NOMO-1 treated with dmso at 0.1 percent for 144 hours (cell line): ENCODE data around the gene ATG13.
"Not testable (repeated sequence)": the region's sequence is repeated elsewhere in the genome, so short reads cannot be mapped to it uniquely, and the experiment has no call there.

Experiments
- DNase-seq: peaks from one replicate; lab custom pipeline; 2025; ENCODE audit not compliant: unreplicated experiment; lab: John Stamatoyannopoulos, UW

The ATG13 gene

GRCh38 chr11:46617134-46617971 lies at the start of gene ATG13, which contains the start of gene HARBI1:
ATG13 (plus strand) TSS chr11:46617553; CDS start chr11:46644292, 26,739 bp downstream.
HARBI1 (minus strand) TSS chr11:46617227; CDS start chr11:46616237, 990 bp downstream.
- peak; percentile 84 for DNase-seq

- DNase-seq = no peak
Measured at GRCh38 chr11:46570790-46571398, 46.5 kb upstream of the ATG13 start.

- no peak for DNase-seq
Measured at GRCh38 chr11:46574656-46575055, 42.7 kb upstream of the ATG13 start.

GRCh38 chr11:46577058-46577457 lies 40.3 kb upstream of the ATG13 start:
- DNase-seq = no peak

DNA sequence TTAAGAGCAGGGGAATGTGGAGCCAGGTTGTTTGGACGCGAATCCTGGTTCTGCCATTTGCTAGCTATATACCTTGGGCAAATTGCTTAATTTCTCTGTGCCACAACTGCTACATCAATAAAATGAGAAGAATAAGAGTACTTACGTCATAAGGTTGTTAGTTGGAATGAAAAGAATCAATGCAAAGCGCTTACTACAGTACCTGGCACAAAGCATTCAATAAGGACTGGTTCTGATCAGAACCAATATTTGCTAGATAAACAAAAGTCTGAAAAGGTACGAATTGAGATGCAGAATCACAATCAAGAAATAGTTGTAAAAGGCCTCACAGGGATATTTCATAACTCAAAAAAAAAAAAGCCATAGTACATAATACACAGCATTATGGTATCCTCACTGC lies 34.8 kb upstream of the ATG13 start:
- DNase-seq = no peak

DNA sequence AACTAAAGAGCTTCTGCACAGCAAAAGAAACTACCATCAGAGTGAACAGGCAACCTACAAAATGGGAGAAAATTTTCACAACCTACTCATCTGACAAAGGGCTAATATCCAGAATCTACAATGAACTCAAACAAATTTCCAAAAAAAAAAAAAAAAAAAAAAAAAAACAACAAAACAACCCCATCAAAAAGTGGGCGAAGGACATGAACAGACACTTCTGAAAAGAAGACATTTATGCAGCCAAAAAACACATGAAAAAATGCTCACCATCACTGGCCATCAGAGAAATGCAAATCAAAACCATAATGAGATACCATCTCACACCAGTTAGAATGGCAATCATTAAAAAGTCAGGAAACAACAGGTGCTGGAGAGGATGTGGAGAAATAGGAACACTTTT lies 33.8 kb upstream of the ATG13 start:
- not testable (repeated sequence) for DNase-seq

DNA sequence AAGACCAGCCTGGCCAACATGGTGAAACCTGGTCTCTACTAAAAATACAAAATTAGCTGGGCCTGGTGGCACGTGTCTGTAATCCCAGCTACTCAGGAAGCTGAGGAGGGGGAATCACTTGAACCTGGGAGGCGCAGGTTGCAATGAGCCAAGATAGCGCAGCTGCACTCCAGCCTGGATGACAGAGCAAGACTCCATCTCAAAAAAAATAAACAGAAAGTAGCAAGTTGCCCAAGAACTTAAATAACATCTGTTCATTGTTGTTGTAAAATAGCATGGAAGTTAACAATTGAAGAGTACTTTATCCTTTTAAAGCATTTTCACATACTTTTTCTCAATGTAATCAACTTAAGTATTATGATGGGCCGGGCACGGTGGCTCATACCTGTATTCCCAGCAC lies 29.2 kb upstream of the ATG13 start:
- DNase-seq = no peak

DNA sequence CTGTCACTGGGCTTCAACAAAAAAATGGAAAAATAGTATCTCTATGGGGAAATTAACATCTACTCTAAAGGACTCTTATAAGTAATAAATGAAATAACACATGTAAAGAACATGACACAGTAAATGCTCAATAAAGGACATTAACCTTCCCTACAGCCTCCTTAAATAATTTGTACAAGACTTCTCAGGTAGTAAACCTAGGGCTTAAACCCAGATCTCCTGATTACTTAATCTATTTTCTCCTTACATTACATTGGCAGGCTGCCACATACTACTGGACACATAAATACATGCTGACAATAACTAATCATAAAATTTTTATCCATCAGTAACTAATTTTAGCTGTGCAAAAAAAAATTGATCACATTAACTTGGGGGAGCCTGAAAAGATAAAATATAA lies 28.4 kb upstream of the ATG13 start:
- no peak for DNase-seq

DNA sequence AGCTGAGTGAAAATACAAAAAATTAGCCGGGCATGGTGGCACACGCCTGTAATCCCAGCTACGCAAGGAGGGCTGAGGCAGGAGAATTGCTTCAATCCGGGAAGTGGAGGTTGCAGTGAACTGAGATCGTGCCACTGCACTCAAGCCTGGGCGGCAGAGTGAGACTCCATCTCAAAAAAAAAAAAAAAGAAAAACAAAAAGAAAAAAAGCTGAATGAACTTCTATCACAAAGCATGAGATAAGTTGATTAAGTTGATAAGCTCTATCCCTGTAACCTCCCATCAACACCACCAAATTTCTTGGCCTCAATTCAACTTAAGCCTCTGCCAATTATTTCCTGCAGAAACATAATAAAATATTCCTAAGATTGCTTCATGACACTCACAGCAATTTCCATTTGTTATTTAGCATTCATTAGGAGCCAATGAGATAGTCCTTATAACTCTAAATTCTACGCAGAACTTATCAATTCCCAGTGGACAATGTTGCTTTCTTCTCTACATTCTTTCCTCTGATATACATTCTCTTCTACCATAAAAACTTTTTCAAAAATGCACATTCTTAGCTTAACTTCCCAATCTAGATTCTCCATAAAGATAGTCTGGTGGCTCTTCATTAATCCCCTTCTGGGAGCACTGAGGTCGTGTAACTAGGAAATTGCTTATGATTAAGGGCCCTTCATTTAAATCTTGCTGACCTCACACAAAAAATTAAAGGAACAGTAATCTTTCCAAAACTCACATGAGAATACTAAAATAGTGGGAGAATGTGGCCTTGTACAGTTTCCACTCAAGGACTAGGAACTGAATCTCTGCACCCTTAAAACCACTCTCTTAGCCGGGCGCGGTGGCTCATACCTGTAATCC lies 26.4 kb upstream of the ATG13 start:
- no peak for DNase-seq

- peak; percentile 87 for DNase-seq
Measured at GRCh38 chr11:46593550-46594373, 23.6 kb upstream of the ATG13 start, which contains the start of gene AMBRA1. AMBRA1 (minus strand) TSS chr11:46594023; CDS start chr11:46548380, 45,643 bp downstream.

DNA sequence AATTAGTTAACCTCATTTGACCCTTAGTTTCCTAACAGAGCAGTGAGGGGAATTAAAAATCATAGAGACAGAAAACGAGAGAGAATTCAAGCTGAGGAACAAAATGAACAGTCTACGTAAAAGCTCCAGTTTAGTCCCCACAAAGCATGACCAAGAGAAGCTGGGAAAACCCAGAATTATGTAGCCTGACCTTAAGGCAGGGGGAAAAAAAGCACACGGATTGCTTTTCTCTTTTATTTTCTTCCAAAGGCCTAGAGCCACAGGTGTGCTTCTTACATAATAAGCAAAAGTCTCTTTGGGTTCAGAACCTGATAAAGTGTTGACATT lies 23.0 kb upstream of the ATG13 start:
- DNase-seq = no peak

GRCh38 chr11:46594785-46595184 lies 22.6 kb upstream of the ATG13 start:
- no peak for DNase-seq

GRCh38 chr11:46597155-46597554 lies 20.2 kb upstream of the ATG13 start:
- no peak for DNase-seq

DNA sequence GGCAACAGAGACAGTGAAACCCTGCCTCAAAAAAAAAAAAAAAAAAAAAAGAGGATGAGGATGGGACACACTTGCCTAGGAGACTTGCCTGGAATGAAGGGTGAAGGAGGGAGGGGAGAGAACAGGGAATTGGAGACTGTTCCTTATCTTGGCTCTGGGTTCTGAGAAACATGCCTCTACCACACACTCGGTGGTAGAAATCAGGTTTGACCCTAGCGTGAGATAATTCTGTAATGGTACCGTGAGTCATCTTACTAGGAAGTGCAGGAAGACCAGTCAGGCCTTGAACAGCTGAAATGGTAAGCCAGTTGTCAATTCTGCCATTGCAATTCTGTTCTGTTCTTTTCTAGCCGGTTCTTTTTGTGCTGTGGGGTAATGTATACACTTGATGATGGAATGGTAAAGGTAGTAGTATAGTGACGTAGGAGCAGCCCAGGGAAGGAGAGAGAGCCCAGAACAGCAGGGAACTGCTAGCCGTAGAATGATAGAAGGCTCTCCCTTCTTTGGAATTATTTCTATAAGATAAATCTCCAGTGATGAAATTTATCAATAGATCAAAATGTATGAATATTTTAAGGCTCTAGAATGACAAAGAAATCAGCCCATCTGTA lies 19.6 kb upstream of the ATG13 start:
- no peak for DNase-seq

DNA sequence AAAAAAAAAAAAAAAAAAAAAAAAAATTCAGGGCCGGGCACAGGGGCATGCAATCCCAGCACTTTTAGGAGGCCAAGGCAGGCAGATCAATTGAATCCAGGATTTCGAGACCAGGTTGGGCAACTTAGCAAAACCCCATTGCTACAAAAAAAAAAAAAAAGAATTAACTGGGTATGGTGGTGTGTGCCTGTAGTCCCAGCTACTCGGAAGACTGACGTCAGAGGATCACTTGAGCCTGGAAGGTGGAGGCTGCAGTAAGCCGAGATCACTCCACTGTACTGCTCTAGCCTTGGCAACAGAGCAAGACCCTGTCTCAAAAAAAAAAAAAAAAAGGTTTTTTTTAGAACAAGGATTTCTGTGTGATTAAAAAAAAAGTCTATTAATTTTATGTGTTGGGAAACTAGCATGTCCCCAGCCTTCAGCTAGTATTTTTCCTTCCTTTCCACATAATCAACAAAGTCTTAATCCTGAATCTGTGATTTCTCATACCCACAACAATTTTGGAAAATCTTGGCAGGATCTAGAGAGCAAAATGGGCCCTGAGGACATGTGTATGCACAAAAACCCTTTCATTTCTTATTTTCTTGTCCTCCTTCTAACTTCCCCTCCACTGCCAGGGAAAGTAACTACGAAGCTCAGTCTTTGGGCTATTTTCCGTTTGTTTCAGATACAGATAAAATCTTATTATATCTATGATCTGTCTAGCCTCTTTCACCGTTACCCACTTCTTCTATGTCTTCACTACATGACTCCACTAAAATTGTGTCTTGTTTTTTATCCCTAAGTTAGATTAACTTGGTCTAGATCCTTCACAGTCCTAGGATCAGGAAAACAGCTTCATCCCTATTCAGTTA lies 17.8 kb upstream of the ATG13 start:
- no peak for DNase-seq

DNA sequence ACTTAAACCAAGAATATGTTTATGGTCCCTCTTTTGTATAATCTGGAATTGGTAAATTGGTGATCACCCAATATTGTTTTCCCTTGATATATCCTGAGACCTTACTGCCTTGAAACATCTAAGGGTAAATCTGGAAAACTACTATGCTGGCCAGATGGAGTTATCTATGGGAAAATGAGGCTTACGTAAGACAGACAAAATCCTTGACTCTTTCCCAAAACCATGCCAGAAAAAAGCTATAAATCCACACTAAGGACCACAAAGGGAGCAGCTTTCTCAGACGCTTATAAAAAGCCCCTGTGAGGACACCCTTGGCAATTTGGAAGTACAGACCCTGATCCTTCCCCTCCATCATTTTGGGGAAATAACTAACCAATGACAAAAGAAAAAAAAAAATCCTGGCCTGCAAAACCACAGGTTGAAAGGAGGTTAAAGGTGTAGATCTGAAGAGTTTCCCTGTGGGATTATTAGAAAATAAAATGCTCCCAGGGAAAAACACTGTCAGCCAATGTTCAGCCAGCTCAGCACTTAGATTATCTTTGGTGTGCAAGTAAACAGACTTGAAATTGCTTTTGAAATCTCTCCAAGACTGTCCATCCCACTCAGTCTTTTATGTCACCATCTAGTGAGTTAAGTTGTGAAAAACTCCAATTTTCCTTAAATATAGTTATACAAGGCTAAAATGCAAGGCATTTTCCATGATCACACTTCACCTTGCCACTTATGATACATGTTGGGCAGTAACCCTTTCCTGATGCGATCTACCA lies 17.0 kb upstream of the ATG13 start:
- DNase-seq = no peak

- no peak for DNase-seq
Measured at GRCh38 chr11:46601129-46601528, 16.2 kb upstream of the ATG13 start.

DNA sequence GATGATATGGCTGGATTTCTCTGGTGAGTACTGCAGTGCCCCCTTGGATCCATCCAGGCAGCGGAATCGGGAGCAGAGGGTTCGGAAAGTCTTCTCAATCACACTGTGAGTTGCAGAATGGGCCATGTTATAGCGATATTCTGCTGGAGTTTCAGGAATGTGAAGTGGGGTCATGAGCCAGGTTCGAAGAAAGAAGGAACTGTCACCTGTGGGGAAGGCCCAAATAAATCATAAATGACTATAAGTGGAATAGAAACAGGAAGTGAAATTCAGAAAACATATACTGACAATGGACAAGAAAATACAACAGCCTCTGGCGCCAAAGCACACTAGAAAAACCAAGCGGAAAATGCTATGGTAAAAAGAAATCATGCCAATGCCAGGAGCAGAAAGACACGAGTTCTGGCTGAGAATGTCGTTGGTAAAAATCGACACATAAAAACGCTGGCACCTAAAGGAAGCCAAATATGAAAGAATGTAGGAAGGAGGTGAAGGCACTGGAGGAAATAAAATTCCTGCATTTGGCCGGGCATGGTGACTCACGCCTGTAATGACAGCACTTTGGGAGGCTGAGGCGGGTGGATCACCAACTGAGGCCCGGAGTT lies 13.5 kb upstream of the ATG13 start:
- DNase-seq = peak; percentile 30
